ENCODE data around the gene PRRC2A.

Gene PRRC2A

DNA sequence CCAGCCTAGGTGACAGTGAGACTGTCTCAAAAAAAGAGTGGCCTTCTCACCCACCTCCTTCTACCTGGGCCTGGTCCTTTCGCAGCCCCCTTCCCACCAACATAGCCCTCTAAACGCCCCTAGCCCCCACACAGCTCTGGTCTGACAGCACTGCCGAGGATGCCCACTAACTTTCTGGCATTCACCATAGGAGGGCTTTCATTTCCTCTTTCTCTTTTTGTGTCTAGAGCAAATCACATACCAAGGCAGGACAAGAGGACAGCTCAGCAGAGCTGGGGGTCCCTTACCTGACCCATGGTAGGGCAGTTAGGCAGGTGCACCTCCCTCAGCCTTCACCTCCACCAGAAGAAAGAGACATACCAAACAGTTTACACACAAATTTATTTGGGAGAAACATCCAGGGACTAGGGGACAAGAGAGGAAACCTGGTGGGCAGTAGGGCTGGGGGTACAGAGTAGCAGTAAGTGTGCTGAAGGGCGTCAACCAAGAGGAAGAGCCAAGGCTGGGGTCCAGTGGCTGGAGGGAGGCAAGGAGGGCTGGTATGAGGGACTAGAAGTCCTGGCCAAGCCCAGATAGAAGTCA lies 55.9 kb downstream of the PRRC2A start:
- DNase-seq, result no peak

DNA sequence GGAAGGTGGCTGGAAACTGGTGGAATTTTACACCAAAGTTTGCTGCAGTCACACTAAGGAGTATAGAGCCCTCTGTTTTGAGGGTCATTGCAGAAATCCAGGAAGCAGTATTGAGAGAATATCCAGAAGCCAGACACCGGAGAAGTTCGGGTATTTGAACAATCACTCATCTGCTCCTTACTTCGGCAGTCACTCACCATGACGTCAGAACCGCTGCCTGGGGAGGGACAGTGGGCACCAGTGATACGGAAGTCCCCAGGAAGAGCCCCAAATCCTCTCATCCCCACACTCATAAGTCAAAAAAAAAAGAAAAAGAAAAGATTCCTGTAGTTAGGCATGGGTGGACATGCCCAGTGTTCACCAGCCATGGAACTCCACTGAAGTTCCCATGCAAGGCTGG lies 56.4 kb downstream of the PRRC2A start:
- DNase-seq, result no peak

- DNase-seq, result no peak
Observed at GRCh38 chr6:31677955-31678354, 57.4 kb downstream of the PRRC2A start.

GRCh38 chr6:31680226-31681134 lies 60.0 kb downstream of the PRRC2A start, which contains the start of gene LY6G5C:
Gene LY6G5C, minus strand, starts transcription at chr6:31681067. Its CDS starts 694 bp downstream, at chr6:31680373.
- peak; percentile 64 for DNase-seq

DNA sequence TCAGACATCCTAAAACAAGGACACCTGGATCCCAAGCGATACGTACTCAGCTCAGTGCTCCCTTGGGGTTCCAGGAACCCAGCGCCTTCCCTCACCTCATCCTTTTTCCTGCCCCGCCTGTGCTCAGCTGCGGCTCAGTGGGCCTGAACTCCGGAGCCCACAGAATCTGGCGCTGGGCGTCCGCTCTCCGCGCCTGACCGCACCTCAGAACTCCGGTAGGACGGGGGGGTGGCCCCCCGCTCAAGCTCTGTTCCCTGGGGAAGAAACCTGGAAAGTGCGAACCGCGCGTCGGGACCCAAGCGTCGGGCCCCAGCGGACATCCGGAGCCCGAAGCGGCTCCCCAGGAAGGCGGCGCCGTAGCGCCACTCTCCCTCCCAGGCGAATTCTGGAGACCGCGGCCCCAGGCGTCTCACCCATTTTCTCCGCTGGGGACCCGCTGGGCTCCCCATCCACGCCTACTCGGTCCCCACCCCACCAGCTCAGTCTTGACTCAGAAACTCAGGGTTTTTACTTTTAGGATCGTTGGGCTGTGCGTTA lies 60.7 kb downstream of the PRRC2A start:
- peak; percentile 30 for DNase-seq

GRCh38 chr6:31683591-31683990 lies 63.1 kb downstream of the PRRC2A start:
- DNase-seq, result no peak

- DNase-seq, result no peak
Observed at GRCh38 chr6:31686483-31686882, 66.0 kb downstream of the PRRC2A start.

GRCh38 chr6:31687321-31687720 lies 66.8 kb downstream of the PRRC2A start:
- DNase-seq, result no peak

Measured in stimulated activated naive CD4-positive, alpha-beta T cell treated with Interleukin-2 at 50 U/mL for 16 hours (primary cell).